Heart left ventricle (tissue), 13 donors: ENCODE data around the gene CD300LG.

Experiments used
- CTCF ChIP-seq, 12 donors: fragments of 200-600 bp; sonication (generic) in 4 of 12; IDR thresholded peaks; one replicate each; pipeline versions ENCODE4 v1.5.0 to v1.8.0; 2018 to 2022; ENCODE audit warnings: antibody characterized with exemption in 12 of 12, mild to moderate bottlenecking in 5 of 12
- POLR2A ChIP-seq, 2 donors: fragments of 450-650 bp; IDR thresholded peaks; one replicate each; pipeline ENCODE4 v1.6.1; 2017; ENCODE audit warnings: antibody characterized with exemption in 2 of 2, mild to moderate bottlenecking in 2 of 2, moderate library complexity in 2 of 2
- donor health status: ischemic (EF 13 %, LVEDD 7.1; RV severe dilation, severe dysfunction).
- donor health status: DM: no; HTN: yes; CAD: no.
- donor health status: DM: no; HTN: no; CAD: no.
- donor health status: ischemic (EF 25% LVEDD 6.9; RV normal size, moderate dysfunction).
- donor health status: ischemic (EF 25% LVEDD 5.7; RV mildly dilated, moderate dysfunction).
- donor health status: ischemic (EF 35%, LVEDD 5.7; RV mildly dilated, moderate dysfunction).
- donor health status: nonischemic (EF 11% LVEDD 7.7; RV severe dilation, severe dysfunction).
- donor health status: DM: yes; HTN: yes; CAD: no.
- donor health status: PGD.
- donor health status: ischemic (EF 29% LVEDD 5.4; RV normal size, mild dysfunction).
- donor health status: nonischemic (EF 23%, LVEDD 6.1; RV moderate dilation, normal function).

GRCh38 chr17:43817826-43818225 lies 29.1 kb upstream of the CD300LG start:
- TF ChIP-seq CTCF (IDR thresholded peaks at IDR 0.05) (no peak), POLR2A (IDR thresholded peaks at IDR 0.05) (no peak)
